Activated CD4-positive, alpha-beta T cell treated with anti-CD3 and anti-CD28 coated beads for 48 hours (primary cell): ENCODE measurements around the gene TBL2.
"Not testable (repeated sequence)": the region's sequence is repeated elsewhere in the genome, so short reads cannot be mapped to it uniquely, and the experiment has no call there.

Source experiments
- DNase-seq: peaks from one replicate; pipeline ENCODE4 v3.0.0-alpha.2; 2020

TBL2 gene

GRCh38 chr7:73567846-73568685 lies 10.3 kb downstream of the TBL2 start:
- DNase-seq: no peak

DNA sequence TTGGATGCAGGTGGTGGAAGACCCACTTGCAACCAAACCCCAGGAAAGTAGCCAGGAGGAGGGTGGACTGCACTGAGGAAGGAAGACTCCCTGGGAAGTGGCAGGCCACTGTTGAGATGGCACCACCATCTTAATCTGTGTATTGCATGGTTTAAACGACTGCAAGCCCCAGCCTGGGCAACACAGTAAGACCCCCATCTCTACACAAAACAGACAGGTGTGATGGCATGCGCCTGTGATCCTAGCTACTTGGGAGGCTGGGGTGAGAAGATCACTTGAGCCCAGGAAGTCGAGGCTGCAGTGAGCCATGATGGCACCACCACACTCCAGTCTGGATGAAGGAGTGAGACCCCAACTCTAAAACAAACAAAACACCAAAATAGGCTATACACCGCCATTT lies 11.2 kb downstream of the TBL2 start:
- no peak for DNase-seq

DNA sequence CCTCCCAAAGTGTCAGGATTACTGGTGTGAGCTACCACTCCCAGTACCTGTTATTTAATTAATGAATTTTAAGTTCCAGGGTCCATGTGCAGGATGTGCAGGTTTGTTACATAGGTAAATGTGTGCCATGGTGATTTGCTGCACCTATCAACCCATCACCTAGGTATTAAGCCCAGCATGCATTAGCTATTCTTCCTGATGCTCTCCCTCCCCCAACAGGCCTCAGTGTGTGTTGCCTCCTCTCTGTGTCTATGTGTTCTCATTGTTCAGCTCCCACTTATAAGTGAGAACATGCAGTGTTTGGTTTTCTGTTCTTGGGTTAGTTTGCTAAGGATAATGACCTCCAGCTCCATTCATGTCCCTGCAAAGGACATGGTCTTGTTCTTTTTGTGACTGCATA lies 11.9 kb downstream of the TBL2 start:
- DNase-seq: not testable (repeated sequence)

DNA sequence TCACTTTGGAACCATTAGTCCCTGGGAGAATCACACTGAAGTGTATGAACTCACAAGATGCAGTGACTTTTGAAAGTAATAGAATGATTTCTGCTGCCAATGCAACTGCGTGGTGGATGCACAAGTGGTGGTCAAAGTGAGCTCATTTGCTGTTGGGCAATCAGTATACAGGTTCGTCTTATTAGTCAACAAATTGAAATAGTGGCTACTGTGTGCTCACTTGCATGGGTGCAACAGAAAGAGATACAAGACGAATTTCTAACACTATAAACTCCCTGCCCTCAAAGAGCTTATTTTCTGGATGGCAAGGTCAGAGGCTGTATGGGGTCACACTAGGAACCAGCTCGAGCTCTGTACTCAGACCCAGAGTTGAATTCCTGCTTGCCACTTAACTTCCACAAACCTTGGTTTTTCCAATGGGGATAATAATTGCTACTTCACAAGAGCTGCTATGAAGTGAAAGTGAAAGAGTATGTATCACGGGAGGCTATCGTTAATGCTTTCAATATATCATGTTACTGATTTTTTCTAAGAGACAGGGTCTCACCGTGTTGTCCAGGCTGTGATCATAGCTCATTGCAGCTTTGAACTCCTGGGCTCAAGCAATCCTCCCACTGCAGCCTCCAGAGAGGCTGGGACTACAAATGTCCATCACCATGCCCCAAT lies 12.6 kb downstream of the TBL2 start:
- no peak for DNase-seq

- peak; percentile 34 for DNase-seq
Measured at GRCh38 chr7:73560109-73560835, 18.1 kb downstream of the TBL2 start.

GRCh38 chr7:73557397-73558257 lies 20.8 kb downstream of the TBL2 start, which contains the start of gene BCL7B:
BCL7B (minus strand) TSS chr7:73557690; CDS start chr7:73557578, 112 bp downstream.
- DNase-seq: peak; percentile 81

GRCh38 chr7:73557108-73557396 lies 21.3 kb downstream of the TBL2 start:
- DNase-seq: peak; percentile 93

- DNase-seq: no peak
Measured at GRCh38 chr7:73556208-73557107, 21.9 kb downstream of the TBL2 start.

DNA sequence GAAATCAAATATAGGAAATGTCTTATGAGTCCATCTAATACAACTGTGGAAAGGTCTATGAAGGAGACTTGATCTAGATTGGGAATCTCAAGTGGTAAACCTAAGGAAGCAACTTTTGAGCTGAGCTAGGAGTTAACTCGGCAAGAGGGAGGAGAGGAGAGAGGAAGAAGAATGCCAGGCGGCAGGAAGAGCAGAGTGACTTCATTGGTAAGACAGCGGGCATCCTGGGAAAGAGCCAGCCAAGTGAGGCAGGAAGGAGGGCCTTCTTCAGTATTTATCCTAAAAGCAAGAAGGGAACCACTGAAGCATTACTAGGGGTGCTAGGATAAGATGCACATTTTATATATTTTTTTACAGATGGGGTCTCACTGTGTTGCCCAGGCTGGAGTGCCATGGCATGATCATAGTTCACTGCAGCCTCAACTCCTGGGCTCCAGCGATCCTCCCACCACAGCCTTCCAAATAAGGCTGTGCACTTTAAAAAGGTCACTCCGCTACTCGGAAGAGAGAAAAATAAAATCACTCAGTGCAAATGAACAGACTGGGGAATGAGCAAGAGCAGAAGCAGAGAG lies 22.9 kb downstream of the TBL2 start:
- DNase-seq: no peak

DNA sequence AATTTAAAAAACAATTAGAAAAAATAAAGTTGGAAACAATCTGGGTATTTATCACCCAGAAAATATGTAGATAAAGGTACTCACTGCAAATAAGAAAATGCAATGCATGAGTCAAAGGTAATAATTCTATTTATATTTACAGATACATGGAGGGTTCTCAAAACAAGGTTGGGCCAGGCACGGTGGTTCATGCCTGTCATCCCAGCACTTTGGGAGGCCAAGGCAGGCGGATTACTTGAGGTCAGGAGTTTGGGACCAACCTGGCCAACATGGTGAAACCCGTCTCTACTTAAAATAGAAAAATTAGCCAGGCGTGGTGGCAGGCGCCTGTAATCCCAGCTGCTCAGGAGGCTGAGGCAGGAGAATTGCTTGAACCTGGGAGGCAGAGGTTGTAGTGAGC lies 28.3 kb downstream of the TBL2 start:
- not testable (repeated sequence) for DNase-seq

DNA sequence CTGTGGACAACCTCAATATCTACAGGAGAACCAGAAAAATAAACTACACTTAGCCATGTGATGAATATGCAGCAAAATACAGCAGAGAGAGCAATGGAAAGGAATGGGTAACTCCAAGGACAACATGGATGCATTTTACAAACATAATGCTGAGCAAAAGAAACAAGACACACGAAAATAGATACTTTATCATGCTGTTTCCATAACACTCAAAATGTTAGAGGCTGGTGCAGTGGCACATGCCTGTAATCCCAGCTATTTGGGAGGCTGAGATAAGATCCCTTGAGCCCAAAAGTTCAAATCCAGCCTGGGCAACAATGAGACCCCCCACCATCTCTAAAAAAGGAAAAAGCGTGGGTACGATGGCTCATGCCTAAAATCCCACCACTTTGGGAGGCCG lies 29.2 kb downstream of the TBL2 start:
- no peak for DNase-seq

GRCh38 chr7:73547841-73548240 lies 30.5 kb downstream of the TBL2 start:
- no peak for DNase-seq

DNA sequence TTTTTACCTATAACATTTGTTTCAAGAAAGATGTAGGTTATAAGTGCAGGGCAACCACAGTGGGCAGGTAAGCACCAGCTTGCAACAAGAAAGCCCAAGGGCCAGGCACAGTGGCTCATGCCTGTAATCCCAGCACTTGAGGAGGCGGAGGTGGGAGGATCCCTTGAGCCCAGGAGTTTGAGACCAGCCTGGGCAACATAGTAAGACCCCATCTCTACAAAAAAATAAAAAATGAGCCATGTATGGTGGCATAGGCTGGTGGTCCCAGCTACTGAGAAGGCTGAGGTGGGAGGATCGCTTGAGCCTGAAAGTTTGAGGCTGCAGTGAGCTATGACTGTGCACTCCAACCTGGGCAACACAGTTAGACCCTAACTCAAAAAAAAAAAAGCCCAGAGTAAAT lies 33.7 kb downstream of the TBL2 start:
- no peak for DNase-seq

DNA sequence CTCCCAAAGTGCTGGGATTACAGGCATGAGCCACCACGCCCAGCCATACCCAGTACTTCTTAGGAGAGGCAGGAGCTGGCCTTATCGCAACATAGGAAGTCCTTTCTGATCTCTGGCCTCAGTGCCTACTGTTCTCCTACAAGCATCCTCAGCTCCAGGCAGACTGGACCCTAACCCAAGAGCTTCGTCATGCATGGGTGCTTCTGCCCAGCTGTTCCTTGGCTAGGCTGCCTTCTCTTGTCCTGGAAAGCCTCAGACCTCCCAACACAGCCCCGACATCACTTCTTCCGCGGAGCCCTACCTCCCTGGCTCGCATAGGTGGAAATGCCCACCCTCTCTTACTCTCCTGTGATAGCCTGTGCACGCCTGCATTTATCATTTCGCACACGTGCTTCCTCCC lies 36.7 kb downstream of the TBL2 start:
- DNase-seq: no peak

DNA sequence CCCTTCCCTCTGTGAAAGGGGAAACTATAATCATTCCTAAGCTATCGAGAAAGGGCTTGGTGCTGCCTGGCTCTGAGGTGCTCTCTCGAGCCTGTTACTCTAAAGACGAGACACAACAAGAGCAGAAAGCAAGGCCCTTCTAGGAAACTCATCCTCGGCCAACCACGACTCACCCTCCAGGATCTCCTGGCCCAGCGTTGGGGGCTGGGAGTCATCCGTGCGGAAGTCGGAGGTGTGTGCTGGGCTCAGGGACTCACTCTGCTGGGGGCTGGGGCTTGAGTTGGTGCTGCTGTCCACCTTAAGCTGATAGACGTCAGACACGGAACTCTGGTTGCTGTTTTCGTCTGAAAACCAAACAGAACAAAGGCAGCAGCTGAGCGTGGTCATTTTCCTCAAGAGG lies 38.7 kb downstream of the TBL2 start:
- no peak for DNase-seq

DNA sequence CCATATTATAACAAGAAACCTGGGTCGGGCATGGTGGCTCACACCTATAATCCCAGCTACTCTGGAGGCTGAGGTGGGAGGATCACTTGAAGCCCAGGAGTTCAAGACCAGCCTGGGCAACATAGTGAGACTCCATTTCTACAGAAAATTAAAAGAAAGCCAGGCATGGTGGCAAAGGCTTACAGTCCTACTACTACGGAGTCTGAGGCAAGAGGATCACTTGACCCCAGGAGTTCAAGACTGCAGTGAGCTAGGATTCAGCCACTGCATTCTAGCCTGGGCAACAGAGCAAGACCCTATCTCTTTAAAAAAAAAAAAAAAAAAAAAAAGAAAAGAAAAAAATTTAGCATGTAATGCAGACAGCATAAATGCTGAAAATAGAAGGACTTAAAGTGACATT lies 39.9 kb downstream of the TBL2 start:
- not testable (repeated sequence) for DNase-seq

- no peak for DNase-seq
Measured at GRCh38 chr7:73537051-73537450, 41.3 kb downstream of the TBL2 start.

DNA sequence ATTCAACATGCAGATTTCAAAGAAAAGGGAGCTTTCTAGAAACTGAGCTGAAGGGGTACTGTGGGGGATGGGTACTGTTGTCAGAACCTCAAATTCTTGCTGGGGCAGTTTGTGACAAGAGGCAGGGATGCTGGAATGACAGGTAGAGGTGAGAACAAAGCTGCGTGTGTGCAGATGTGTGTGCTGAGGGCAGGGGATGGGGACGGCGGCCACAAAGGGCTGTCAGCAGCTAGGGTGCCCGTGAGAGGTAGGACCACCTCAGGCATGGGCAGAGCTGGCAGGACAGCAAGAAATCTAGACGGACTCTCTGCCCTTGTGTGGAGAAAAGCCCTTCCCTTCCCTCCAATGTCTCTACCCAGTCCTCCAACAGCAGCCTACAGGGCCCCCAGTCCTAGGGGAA lies 41.9 kb downstream of the TBL2 start:
- no peak for DNase-seq

DNA sequence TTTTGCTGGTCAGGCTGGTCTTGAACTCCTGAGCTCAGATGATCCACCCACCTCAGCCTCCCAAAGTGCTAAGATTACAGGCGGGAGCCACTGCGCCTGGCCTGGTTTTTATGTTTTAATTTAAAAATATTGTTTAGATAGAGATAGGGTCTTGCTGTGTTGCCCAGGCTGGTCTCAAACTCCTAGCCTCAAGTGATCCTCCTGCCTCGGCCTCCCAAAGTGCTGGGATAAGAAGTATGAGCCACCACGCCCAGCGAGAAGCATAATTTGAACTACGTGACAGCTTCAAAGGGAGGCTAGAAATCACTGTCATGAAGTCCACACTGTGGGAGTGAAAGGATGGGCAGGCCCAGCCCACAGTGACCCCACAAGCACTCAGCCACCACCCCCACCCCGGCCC lies 42.5 kb downstream of the TBL2 start:
- DNase-seq: not testable (repeated sequence)

GRCh38 chr7:73533742-73534141 lies 44.6 kb downstream of the TBL2 start:
- no peak for DNase-seq

DNA sequence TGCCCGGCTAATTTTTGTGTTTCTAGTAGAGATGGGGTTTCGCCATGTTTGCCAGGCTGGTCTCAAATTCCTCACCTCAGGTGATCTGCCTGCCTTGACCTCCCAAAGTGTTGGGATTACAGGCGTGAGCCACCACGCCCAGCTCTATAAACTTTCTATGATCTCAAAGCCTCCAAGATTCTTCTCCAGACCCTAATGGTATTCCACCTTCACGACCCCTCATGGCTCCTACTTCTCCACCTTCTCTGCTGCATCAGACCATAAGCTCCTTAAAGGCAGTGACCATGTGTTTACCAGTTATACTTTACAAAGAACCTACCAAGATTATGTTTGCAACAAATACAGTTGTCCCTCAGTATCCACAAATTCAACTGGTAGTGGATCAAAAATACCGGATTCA lies 46.2 kb downstream of the TBL2 start:
- no peak for DNase-seq

GRCh38 chr7:73530800-73531199 lies 47.6 kb downstream of the TBL2 start:
- DNase-seq: no peak
